MM.1S (cell line): ENCODE measurements around the gene OSBPL8.

Source experiments
- DNase-seq: peaks from one replicate; pipeline ENCODE4 v3.0.0-alpha.2; 2015
- H2AFZ ChIP-seq: fragments of 300-600 bp; sonication (generic); 2 replicates; pipeline ENCODE4 v1.6.0; 2016; ENCODE audit warnings: antibody characterized with exemption, low read length
- H3F3A ChIP-seq: fragments of 300-600 bp; sonication (generic); 2 replicates; pipeline ENCODE4 v1.6.1; 2016; ENCODE audit warnings: mild to moderate bottlenecking, antibody characterized with exemption, low read length, moderate library complexity, mixed read lengths; ENCODE audit not compliant: insufficient read depth
- H3K27ac ChIP-seq: fragments of 300-600 bp; sonication (generic); 2 replicates; pipeline ENCODE4 v1.5.1; 2016; ENCODE audit warnings: mild to moderate bottlenecking, low read length
- H3K27me3 ChIP-seq: fragments of 300-600 bp; sonication (generic); replicated peaks from 2 replicates; pipeline ENCODE4 v1.6.0; 2016; ENCODE audit warnings: low read length; ENCODE audit not compliant: insufficient read depth
- H3K36me3 ChIP-seq: fragments of 300-600 bp; sonication (generic); replicated peaks from 2 replicates; pipeline ENCODE4 v1.6.1; 2016; ENCODE audit warnings: mild to moderate bottlenecking, low read length, mixed read lengths; ENCODE audit not compliant: insufficient read depth
- H3K4me1 ChIP-seq: fragments of 300-600 bp; sonication (generic); 2 replicates; pipeline ENCODE4 v1.6.1; 2016; ENCODE audit warnings: low read length, mixed read lengths
- H3K4me2 ChIP-seq: fragments of 300-600 bp; sonication (generic); 2 replicates; pipeline ENCODE4 v1.6.0; 2016; ENCODE audit warnings: low read depth, low read length
- H3K4me3 ChIP-seq: fragments of 300-600 bp; sonication (generic); 2 replicates; pipeline ENCODE4 v1.5.1; 2016; ENCODE audit warnings: low read length, mixed read lengths
- H3K79me2 ChIP-seq: fragments of 300-600 bp; sonication (generic); 2 replicates; pipeline ENCODE4 v1.6.1; 2016; ENCODE audit warnings: mixed run types, low read length, mixed read lengths
- H3K9ac ChIP-seq: fragments of 300-600 bp; sonication (generic); 2 replicates; pipeline ENCODE4 v1.6.1; 2016; ENCODE audit warnings: low read length, mixed read lengths
- H3K9me2 ChIP-seq: fragments of 300-600 bp; sonication (generic); replicated peaks from 2 replicates; pipeline ENCODE4 v1.6.1; 2016; ENCODE audit warnings: mild to moderate bottlenecking, low read length, mixed read lengths; ENCODE audit not compliant: insufficient read depth
- H3K9me3 ChIP-seq: fragments of 300-600 bp; sonication (generic); replicated peaks from 2 replicates; pipeline ENCODE4 v1.6.1; 2016; ENCODE audit warnings: mild to moderate bottlenecking, low read length, mixed read lengths; ENCODE audit not compliant: insufficient read depth
- H4K20me1 ChIP-seq: fragments of 300-600 bp; sonication (generic); 2 replicates; pipeline ENCODE4 v1.6.1; 2016; ENCODE audit warnings: mild to moderate bottlenecking, low read length, moderate library complexity, mixed read lengths; ENCODE audit not compliant: insufficient read depth
- CTCF ChIP-seq: fragments of 300-600 bp; sonication (generic); IDR thresholded peaks from 2 replicates; pipeline ENCODE4 v1.5.1; 2016; ENCODE audit warnings: antibody characterized with exemption, low read length, mixed read lengths
- EZH2 ChIP-seq: fragments of 300-600 bp; sonication (generic); optimal IDR thresholded peaks from 2 replicates; pipeline ENCODE3; 2017; ENCODE audit warnings: low read depth, mild to moderate bottlenecking, antibody characterized with exemption, low read length, mixed read lengths
- EZH2phosphoT487 ChIP-seq: fragments of 300-600 bp; sonication (generic); IDR thresholded peaks from 2 replicates; pipeline ENCODE4 v1.6.1; 2018; ENCODE audit warnings: antibody characterized with exemption, low read length

Gene OSBPL8

GRCh38 chr12:76398106-76398505 lies 161.5 kb downstream of the OSBPL8 start:
- TF ChIP-seq EZH2 (no peak), CTCF (no peak), EZH2phosphoT487 (no peak)
- Histone ChIP-seq H3K9me2 (no peaks in the 10 kb centered on the region), H3K4me2 (no peak overlapping the region), H3K9me3 (no peaks in the 10 kb centered on the region), H3K4me1 (no peaks in the 10 kb centered on the region), H3K9ac (no peak overlapping the region), H3K27ac (no peak overlapping the region), H2AFZ (no peak overlapping the region), H3F3A (no peaks in the 10 kb centered on the region; the same call in 1 of the 2 replicates), H3K4me3 (no peak overlapping the region), H3K36me3 (no peaks in the 10 kb centered on the region; the same call in 1 of the 2 replicates), H4K20me1 (no peaks in the 10 kb centered on the region), H3K27me3 (no peaks in the 10 kb centered on the region), H3K79me2 (no peaks in the 10 kb centered on the region)
- no peak for DNase-seq

- Histone ChIP-seq H2AFZ (no peak overlapping the region), H3F3A (no peaks in the 10 kb centered on the region), H3K9me3 (no peaks in the 10 kb centered on the region), H3K27ac (no peak overlapping the region), H3K27me3 (no peaks in the 10 kb centered on the region), H3K4me2 (no peak overlapping the region), H3K9ac (no peak overlapping the region), H3K4me1 (no peaks in the 10 kb centered on the region), H3K9me2 (no peaks in the 10 kb centered on the region), H4K20me1 (no peaks in the 10 kb centered on the region), H3K4me3 (no peak overlapping the region), H3K36me3 (no peaks in the 10 kb centered on the region; the same call in 1 of the 2 replicates), H3K79me2 (no peaks in the 10 kb centered on the region)
- TF ChIP-seq EZH2phosphoT487 (no peak), CTCF (no peak), EZH2 (no peak)
- no peak for DNase-seq
Measured at GRCh38 chr12:76391461-76391860, 168.1 kb downstream of the OSBPL8 start.

GRCh38 chr12:76387614-76388013 lies 172.0 kb downstream of the OSBPL8 start:
- Histone ChIP-seq H2AFZ (no peak overlapping the region), H3K79me2 (no peaks in the 10 kb centered on the region), H3K27me3 (no peaks in the 10 kb centered on the region), H3K9me3 (no peaks in the 10 kb centered on the region), H4K20me1 (no peaks in the 10 kb centered on the region), H3K4me2 (no peak overlapping the region), H3K4me3 (no peak overlapping the region), H3K9ac (no peak overlapping the region), H3K9me2 (no peaks in the 10 kb centered on the region), H3F3A (no peaks in the 10 kb centered on the region), H3K4me1 (no peaks in the 10 kb centered on the region), H3K36me3 (no peaks in the 10 kb centered on the region; the same call in 1 of the 2 replicates), H3K27ac (no peak overlapping the region)
- no peak for TF ChIP-seq CTCF
- no peak for TF ChIP-seq EZH2
- no peak for TF ChIP-seq EZH2phosphoT487
- DNase-seq: no peak
